Measurements from ENCODE around the gene POU2F1.

GRCh38 chr1:167248707-167249642, 28.3 kb downstream of the POU2F1 start:
- TF ChIP-seq CTCF (IDR thresholded peaks at IDR 0.05 in 2 of 3, conservative IDR thresholded peaks at IDR 0.05 in 1 of 3; ENCODE audit: borderline replicate concordance in 1 of 3, insufficient read depth in 1 of 3, low read depth in 2 of 3, low read length in 2 of 3): no peak
- no peak for TF ChIP-seq SRF (IDR thresholded peaks at IDR 0.05; ENCODE audit: low read depth)
- TF ChIP-seq EGR1 (IDR thresholded peaks at IDR 0.05; ENCODE audit: low read depth): no peak
- no peak for TF ChIP-seq REST (IDR thresholded peaks at IDR 0.05; ENCODE audit: low read depth)
- TF ChIP-seq ELF1 (IDR thresholded peaks at IDR 0.05; ENCODE audit: borderline replicate concordance, low read depth): no peak
- no peak for TF ChIP-seq EZH2 (IDR thresholded peaks at IDR 0.05)
- TF ChIP-seq POLR2AphosphoS5 (IDR thresholded peaks at IDR 0.05; ENCODE audit: low read depth, low read length): no peak
- TF ChIP-seq ZBTB33 (IDR thresholded peaks at IDR 0.05; ENCODE audit: extremely low read depth, insufficient replicate concordance, low read length): no peak
- no peak for TF ChIP-seq ZNF274 (IDR thresholded peaks at IDR 0.05; ENCODE audit: low read depth, low read length)
- TF ChIP-seq RAD21 (IDR thresholded peaks at IDR 0.05; ENCODE audit: low read depth): no peak

Data from HCT116 (cell line).